PC-3 (cell line): ENCODE measurements around the gene MS4A1. TPM values are rescaled to one million over a fixed set of nuclear protein-coding genes. Genes with fewer than 3 reads are reported as not detected.

Experiments
- ATAC-seq: fragments of 200-7000 bp; cut with Tn5 transposase; 2 replicates; pipeline ENCODE4 v1.9.1; 2020; ENCODE audit warnings: mild to moderate bottlenecking, moderate library complexity
- BruUV-seq: library from RNA; stranded (reverse); fragments of 400-500 nt; replicated peaks from 2 replicates; lab custom pipeline; 2021; lab: Mats Ljungman, UMichigan
- CTCF ChIA-PET: fragments of 300-600 bp; sonication (Branson Sonifier 250); formaldehyde crosslinking; loops from one replicate; lab custom pipeline; 2022; ENCODE audit warnings: antibody characterized with exemption; lab: Charles Lee
- POLR2A ChIA-PET: fragments of 300-600 bp; sonication (Branson Sonifier 250); formaldehyde crosslinking; loops from one replicate; lab custom pipeline; 2022; ENCODE audit warnings: antibody characterized with exemption; ENCODE audit not compliant: unreplicated experiment; lab: Charles Lee
- DNase-seq: peaks from one replicate; pipeline ENCODE4 v3.0.0-alpha.2; 2015
- H2AFZ ChIP-seq: fragments of 300-600 bp; sonication (generic); 2 replicates; pipeline ENCODE4 v1.6.0; 2016; ENCODE audit warnings: antibody characterized with exemption, low read length
- H3F3A ChIP-seq: fragments of 300-600 bp; sonication (generic); one replicate; pipeline ENCODE4 v1.6.0; 2017; ENCODE audit warnings: antibody characterized with exemption, low read length, control low read depth, mild to moderate bottlenecking; ENCODE audit not compliant: unreplicated experiment
- H3K27ac ChIP-seq: fragments of 300-600 bp; sonication (generic); 2 replicates; pipeline ENCODE4 v1.5.1; 2016; ENCODE audit warnings: mild to moderate bottlenecking, low read length
- H3K27me3 ChIP-seq: fragments of 300-600 bp; sonication (generic); 2 replicates; pipeline ENCODE4 v1.6.1; 2016; ENCODE audit warnings: low read length, mixed read lengths
- H3K36me3 ChIP-seq: fragments of 300-600 bp; sonication (generic); 2 replicates; pipeline ENCODE4 v1.6.1; 2016; ENCODE audit warnings: low read depth, mixed run types, low read length, mixed read lengths
- H3K4me1 ChIP-seq: fragments of 300-600 bp; sonication (generic); 2 replicates; pipeline ENCODE4 v1.5.1; 2016; ENCODE audit warnings: low read length; ENCODE audit not compliant: insufficient read depth
- H3K4me2 ChIP-seq: fragments of 300-600 bp; sonication (generic); 2 replicates; pipeline ENCODE4 v1.6.0; 2016; ENCODE audit warnings: low read length
- H3K4me3 ChIP-seq: fragments of 300-600 bp; sonication (generic); 2 replicates; pipeline ENCODE4 v1.5.1; 2016; ENCODE audit warnings: mild to moderate bottlenecking, low read length, mixed read lengths
- H3K79me2 ChIP-seq: fragments of 300-600 bp; sonication (generic); 2 replicates; pipeline ENCODE4 v1.6.1; 2017; ENCODE audit warnings: low read length, mixed read lengths
- H3K9ac ChIP-seq: fragments of 300-600 bp; sonication (generic); 2 replicates; pipeline ENCODE4 v1.6.0; 2016; ENCODE audit warnings: mild to moderate bottlenecking, low read length
- H3K9me2 ChIP-seq: fragments of 300-600 bp; sonication (generic); replicated peaks from 2 replicates; pipeline ENCODE4 v1.6.1; 2016; ENCODE audit warnings: mixed run types, low read length, mixed read lengths
- H3K9me3 ChIP-seq: fragments of 300-600 bp; sonication (generic); 2 replicates; pipeline ENCODE4 v1.6.1; 2016; ENCODE audit warnings: low read length, mixed read lengths
- H4K20me1 ChIP-seq: fragments of 300-600 bp; sonication (generic); 2 replicates; pipeline ENCODE4 v1.6.1; 2016; ENCODE audit warnings: low read length, mixed read lengths
- EZH2 ChIP-seq: fragments of 300-600 bp; sonication (generic); IDR thresholded peaks from one replicate; pipeline ENCODE4 v1.6.1; 2017; ENCODE audit warnings: antibody characterized with exemption, mild to moderate bottlenecking, low read length; ENCODE audit not compliant: unreplicated experiment
- EZH2phosphoT487 ChIP-seq: fragments of 300-600 bp; sonication (generic); IDR thresholded peaks from 2 replicates; pipeline ENCODE4 v1.6.1; 2018; ENCODE audit warnings: mild to moderate bottlenecking, antibody characterized with exemption, low read length, borderline replicate concordance
- intact Hi-C: fragments of 100-400 bp; cut with micrococcal nuclease; formaldehyde crosslinking; loops from 2 replicates; pipeline ENCODE4 v1.9.0; 2023
- total RNA-seq: library from RNA; depleted of rRNA; stranded (reverse); fragments of >200 nt; gene quantifications from 2 replicates; pipeline ENCODE4 v1.2.3, GENCODE V29; 2014
- TF ChIP-seq, protein P1 (sequence below): fragments of 300-600 bp; sonication (generic); conservative IDR thresholded peaks from 2 replicates; pipeline ENCODE4 v1.5.1; 2017; ENCODE audit warnings: antibody characterized with exemption, low read depth, mild to moderate bottlenecking, low read length

MS4A1 gene
- total RNA-seq, 1 experiment from 2014 or later: not detected

DNA sequence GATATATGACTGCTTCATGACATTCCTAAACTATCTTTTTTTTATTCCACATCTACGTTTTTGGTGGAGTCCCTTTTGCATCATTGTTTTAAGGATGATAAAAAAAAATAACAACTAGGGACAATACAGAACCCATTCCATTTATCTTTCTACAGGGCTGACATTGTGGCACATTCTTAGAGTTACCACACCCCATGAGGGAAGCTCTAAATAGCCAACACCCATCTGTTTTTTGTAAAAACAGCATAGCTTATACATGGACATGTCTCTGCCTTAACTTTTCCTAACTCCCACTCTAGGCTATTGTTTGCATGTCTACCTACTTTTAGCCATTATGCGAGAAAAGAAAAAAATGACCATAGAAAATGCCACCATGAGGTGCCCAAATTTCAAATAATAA lies 13.2 kb downstream of the MS4A1 start:
- no peak for ATAC-seq
- POLR2A ChIA-PET: no interaction called here
- peaks cover 9% of the 10 kb centered on the region; the same call in 1 of the 2 replicates for H3K27me3 ChIP-seq
- intact Hi-C loops: loop anchor here (1.0 kb wide), 1 partner anchor 106 kb away; no protein-coding TSS in a partner anchor
- no peak overlapping the region for H3K4me2 ChIP-seq
- BruUV-seq: no TSS peak
- no peaks in the 10 kb centered on the region for H3F3A ChIP-seq
- no peak overlapping the region for H3K9ac ChIP-seq
- no peaks in the 10 kb centered on the region for H3K9me3 ChIP-seq
- no peak overlapping the region for H3K27ac ChIP-seq
- H3K4me1 ChIP-seq: no peaks in the 10 kb centered on the region
- H3K9me2 ChIP-seq: no peaks in the 10 kb centered on the region
- H2AFZ ChIP-seq: no peak overlapping the region
- no peak for DNase-seq
- TF ChIP-seq EZH2phosphoT487 (no peak), EZH2 (no peak)
- TF ChIP-seq, protein P1, sequence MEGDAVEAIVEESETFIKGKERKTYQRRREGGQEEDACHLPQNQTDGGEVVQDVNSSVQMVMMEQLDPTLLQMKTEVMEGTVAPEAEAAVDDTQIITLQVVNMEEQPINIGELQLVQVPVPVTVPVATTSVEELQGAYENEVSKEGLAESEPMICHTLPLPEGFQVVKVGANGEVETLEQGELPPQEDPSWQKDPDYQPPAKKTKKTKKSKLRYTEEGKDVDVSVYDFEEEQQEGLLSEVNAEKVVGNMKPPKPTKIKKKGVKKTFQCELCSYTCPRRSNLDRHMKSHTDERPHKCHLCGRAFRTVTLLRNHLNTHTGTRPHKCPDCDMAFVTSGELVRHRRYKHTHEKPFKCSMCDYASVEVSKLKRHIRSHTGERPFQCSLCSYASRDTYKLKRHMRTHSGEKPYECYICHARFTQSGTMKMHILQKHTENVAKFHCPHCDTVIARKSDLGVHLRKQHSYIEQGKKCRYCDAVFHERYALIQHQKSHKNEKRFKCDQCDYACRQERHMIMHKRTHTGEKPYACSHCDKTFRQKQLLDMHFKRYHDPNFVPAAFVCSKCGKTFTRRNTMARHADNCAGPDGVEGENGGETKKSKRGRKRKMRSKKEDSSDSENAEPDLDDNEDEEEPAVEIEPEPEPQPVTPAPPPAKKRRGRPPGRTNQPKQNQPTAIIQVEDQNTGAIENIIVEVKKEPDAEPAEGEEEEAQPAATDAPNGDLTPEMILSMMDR: no peak
- H3K4me3 ChIP-seq: no peak overlapping the region
- CTCF ChIA-PET: no interaction called here
- H3K36me3 ChIP-seq: no peaks in the 10 kb centered on the region
- H3K79me2 ChIP-seq: no peaks in the 10 kb centered on the region
- H4K20me1 ChIP-seq: no peaks in the 10 kb centered on the region

DNA sequence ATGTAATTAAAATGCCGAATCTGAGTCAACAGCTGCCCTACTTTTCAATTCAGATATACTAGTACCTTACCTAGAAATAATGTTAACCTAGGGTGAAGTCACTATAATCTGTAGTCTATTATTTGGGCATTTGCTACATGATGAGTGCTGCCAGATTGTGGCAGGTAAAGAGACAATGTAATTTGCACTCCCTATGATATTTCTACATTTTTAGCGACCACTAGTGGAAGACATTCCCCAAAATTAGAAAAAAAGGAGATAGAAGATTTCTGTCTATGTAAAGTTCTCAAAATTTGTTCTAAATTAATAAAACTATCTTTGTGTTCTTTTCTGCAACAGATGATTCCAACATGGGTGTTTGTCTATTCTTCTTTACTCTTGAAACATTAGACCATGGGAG lies 14.1 kb downstream of the MS4A1 start:
- Histone ChIP-seq H3K4me1 (no peaks in the 10 kb centered on the region), H3K4me2 (no peak overlapping the region), H3K4me3 (no peak overlapping the region), H3K79me2 (no peaks in the 10 kb centered on the region), H3K27me3 (peaks cover 9% of the 10 kb centered on the region; the same call in 1 of the 2 replicates), H4K20me1 (no peaks in the 10 kb centered on the region), H3F3A (no peaks in the 10 kb centered on the region), H3K9ac (no peak overlapping the region), H3K27ac (no peak overlapping the region), H3K36me3 (no peaks in the 10 kb centered on the region), H2AFZ (no peak overlapping the region), H3K9me3 (no peaks in the 10 kb centered on the region), H3K9me2 (no peaks in the 10 kb centered on the region)
- ATAC-seq (no peak), DNase-seq (peak; percentile 31)
- intact Hi-C loops: loop anchor here (1.0 kb wide), 1 partner anchor 106 kb away; no protein-coding TSS in a partner anchor
- TF ChIP-seq EZH2: no peak
- TF ChIP-seq, protein P1: peak; percentile 64
- no peak for TF ChIP-seq EZH2phosphoT487
- BruUV-seq: no TSS peak
- ChIA-PET POLR2A (no interaction called here), CTCF (no interaction called here)

DNA sequence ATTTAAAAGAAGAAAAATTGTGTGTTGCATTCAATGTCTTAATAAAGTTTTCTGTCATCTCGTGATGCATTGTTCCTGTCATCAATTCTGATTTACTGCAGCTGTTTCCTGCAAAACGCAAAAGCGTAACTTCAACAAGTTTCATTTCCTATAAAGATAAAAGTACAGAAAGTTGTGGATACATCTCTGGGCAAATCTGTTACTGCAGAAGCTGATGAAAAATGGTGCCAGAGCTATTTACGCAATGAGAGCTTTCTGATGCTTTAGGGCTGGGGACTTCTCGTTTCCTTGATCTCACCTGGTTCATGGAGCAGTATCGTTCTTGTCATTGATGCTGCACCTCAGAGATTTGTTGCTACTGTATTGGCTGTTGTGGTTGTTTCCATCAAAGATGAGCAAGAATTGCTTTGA lies 21.4 kb downstream of the MS4A1 start:
- Histone ChIP-seq H3K4me3 (no peak overlapping the region), H3K4me2 (no peak overlapping the region), H3K79me2 (no peaks in the 10 kb centered on the region), H4K20me1 (no peaks in the 10 kb centered on the region), H3K36me3 (no peaks in the 10 kb centered on the region), H3F3A (no peaks in the 10 kb centered on the region), H3K4me1 (no peaks in the 10 kb centered on the region), H2AFZ (no peak overlapping the region), H3K9ac (no peak overlapping the region), H3K27ac (no peak overlapping the region), H3K9me3 (no peaks in the 10 kb centered on the region), H3K9me2 (no peaks in the 10 kb centered on the region), H3K27me3 (peaks cover 47% of the 10 kb centered on the region)
- ChIA-PET CTCF (no interaction called here), POLR2A (no interaction called here)
- ATAC-seq (no peak), DNase-seq (no peak)
- BruUV-seq: no TSS peak
- TF ChIP-seq, protein P1: no peak
- TF ChIP-seq EZH2phosphoT487 (no peak), EZH2 (no peak)
- intact Hi-C loops: no loop called here
